ENCODE results near the gene ANKH.

The ANKH gene

GRCh38 chr5:14854799-14855198 lies 16.8 kb downstream of the ANKH start:
- H3K79me2 ChIP-seq (ENCODE audit: insufficient read depth, low read depth) = peaks cover 9% of the 10 kb centered on the region; the same call in 1 of the 2 replicates

GRCh38 chr5:14853685-14854084 lies 17.9 kb downstream of the ANKH start:
- Histone ChIP-seq H3K27ac (no peak overlapping the region), H3K4me3 (IDR thresholded peaks at IDR 0.05; ENCODE audit: insufficient read depth, low read depth, low read length) (no peak overlapping the region), H3K4me2 (no peak overlapping the region), H3K9ac (no peak overlapping the region), H3K79me2 (ENCODE audit: insufficient read depth, low read depth) (no peaks in the 10 kb centered on the region), H4K20me1 (ENCODE audit: insufficient read depth) (no peaks in the 10 kb centered on the region), H3K36me3 (ENCODE audit: insufficient read depth) (no peaks in the 10 kb centered on the region), H2AFZ (ENCODE audit: low read depth) (no peak overlapping the region), H3K27me3 (ENCODE audit: insufficient read depth, low read depth) (no peaks in the 10 kb centered on the region), H3K4me1 (ENCODE audit: low read depth, poor library complexity, severe bottlenecking) (no peaks in the 10 kb centered on the region)
- TF ChIP-seq CTCF (conservative IDR thresholded peaks at IDR 0.05; ENCODE audit: low read depth, low read length) = no peak

More at GRCh38 chr5:14854799-14855198, 16.8 kb downstream of the ANKH start:
- Histone ChIP-seq H3K36me3 (ENCODE audit: insufficient read depth) (no peaks in the 10 kb centered on the region), H3K4me2 (no peak overlapping the region), H3K27ac (no peak overlapping the region), H3K4me3 (IDR thresholded peaks at IDR 0.05; ENCODE audit: insufficient read depth, low read depth, low read length) (no peak overlapping the region), H3K27me3 (ENCODE audit: insufficient read depth, low read depth) (no peaks in the 10 kb centered on the region), H2AFZ (ENCODE audit: low read depth) (no peak overlapping the region), H3K9ac (no peak overlapping the region), H3K4me1 (ENCODE audit: low read depth, poor library complexity, severe bottlenecking) (no peaks in the 10 kb centered on the region), H4K20me1 (ENCODE audit: insufficient read depth) (0 out of 2 replicates have a peak, but pooled peaks cover 6% of the 10 kb centered on the region)
- no peak for TF ChIP-seq CTCF (conservative IDR thresholded peaks at IDR 0.05; ENCODE audit: low read depth, low read length)

- no peak overlapping the region for H2AFZ ChIP-seq (ENCODE audit: low read depth)
- no peaks in the 10 kb centered on the region for H4K20me1 ChIP-seq (ENCODE audit: insufficient read depth)
- H3K4me1 ChIP-seq (ENCODE audit: low read depth, poor library complexity, severe bottlenecking) = no peaks in the 10 kb centered on the region
- no peak overlapping the region for H3K9ac ChIP-seq
- no peaks in the 10 kb centered on the region for H3K36me3 ChIP-seq (ENCODE audit: insufficient read depth)
- no peak overlapping the region for H3K4me2 ChIP-seq
- no peaks in the 10 kb centered on the region for H3K27me3 ChIP-seq (ENCODE audit: insufficient read depth, low read depth)
- no peak overlapping the region for H3K27ac ChIP-seq
- H3K79me2 ChIP-seq (ENCODE audit: insufficient read depth, low read depth) = no peaks in the 10 kb centered on the region
- H3K4me3 ChIP-seq (IDR thresholded peaks at IDR 0.05; ENCODE audit: insufficient read depth, low read depth, low read length) = no peak overlapping the region
- TF ChIP-seq CTCF (conservative IDR thresholded peaks at IDR 0.05; ENCODE audit: low read depth, low read length) = no peak
Observed at GRCh38 chr5:14852779-14853178, 18.8 kb downstream of the ANKH start.

DNA sequence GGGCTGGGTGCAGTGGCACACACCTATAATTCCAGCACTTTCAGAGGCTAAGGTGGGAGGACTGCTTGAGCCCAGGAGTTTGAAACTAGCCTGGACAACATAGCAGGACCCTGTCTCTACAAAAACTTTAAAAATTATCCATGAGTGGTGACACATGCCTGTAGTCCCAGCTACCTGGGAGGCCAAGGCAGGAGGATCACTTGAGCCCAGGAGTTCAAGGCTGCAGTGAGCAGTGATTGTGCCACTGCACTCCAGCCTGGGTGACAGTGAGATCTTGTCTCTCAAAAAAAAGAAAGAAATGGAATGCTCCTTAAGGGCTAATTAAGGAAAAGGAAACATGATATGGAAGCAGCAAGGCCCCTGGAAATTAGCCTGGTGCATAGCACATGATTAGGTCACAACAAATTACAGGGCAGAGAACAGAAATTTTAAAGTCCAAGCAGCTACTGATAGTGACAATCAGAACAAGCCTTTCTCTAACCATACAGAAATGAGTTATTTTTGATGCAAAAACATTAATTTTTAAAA lies 19.5 kb downstream of the ANKH start:
- no peaks in the 10 kb centered on the region for H3K27me3 ChIP-seq (ENCODE audit: insufficient read depth, low read depth)
- no peaks in the 10 kb centered on the region for H3K36me3 ChIP-seq (ENCODE audit: insufficient read depth)
- no peaks in the 10 kb centered on the region for H3K4me1 ChIP-seq (ENCODE audit: low read depth, poor library complexity, severe bottlenecking)
- H3K79me2 ChIP-seq (ENCODE audit: insufficient read depth, low read depth) = no peaks in the 10 kb centered on the region
- H2AFZ ChIP-seq (ENCODE audit: low read depth) = no peak overlapping the region
- H3K4me2 ChIP-seq = no peak overlapping the region
- no peak overlapping the region for H3K4me3 ChIP-seq (IDR thresholded peaks at IDR 0.05; ENCODE audit: insufficient read depth, low read depth, low read length)
- no peak overlapping the region for H3K9ac ChIP-seq
- no peak for TF ChIP-seq CTCF (conservative IDR thresholded peaks at IDR 0.05; ENCODE audit: low read depth, low read length)
- no peak overlapping the region for H3K27ac ChIP-seq
- no peaks in the 10 kb centered on the region for H4K20me1 ChIP-seq (ENCODE audit: insufficient read depth)

Measured in KMS-11 (cell line).